ENCODE data around the gene TRERF1. TPM values are rescaled to one million over a fixed set of nuclear protein-coding genes. Genes with fewer than 3 reads are reported as not detected.

Gene TRERF1
- total RNA-seq, 1 donor from 2014 or later = 3.7 TPM

DNA sequence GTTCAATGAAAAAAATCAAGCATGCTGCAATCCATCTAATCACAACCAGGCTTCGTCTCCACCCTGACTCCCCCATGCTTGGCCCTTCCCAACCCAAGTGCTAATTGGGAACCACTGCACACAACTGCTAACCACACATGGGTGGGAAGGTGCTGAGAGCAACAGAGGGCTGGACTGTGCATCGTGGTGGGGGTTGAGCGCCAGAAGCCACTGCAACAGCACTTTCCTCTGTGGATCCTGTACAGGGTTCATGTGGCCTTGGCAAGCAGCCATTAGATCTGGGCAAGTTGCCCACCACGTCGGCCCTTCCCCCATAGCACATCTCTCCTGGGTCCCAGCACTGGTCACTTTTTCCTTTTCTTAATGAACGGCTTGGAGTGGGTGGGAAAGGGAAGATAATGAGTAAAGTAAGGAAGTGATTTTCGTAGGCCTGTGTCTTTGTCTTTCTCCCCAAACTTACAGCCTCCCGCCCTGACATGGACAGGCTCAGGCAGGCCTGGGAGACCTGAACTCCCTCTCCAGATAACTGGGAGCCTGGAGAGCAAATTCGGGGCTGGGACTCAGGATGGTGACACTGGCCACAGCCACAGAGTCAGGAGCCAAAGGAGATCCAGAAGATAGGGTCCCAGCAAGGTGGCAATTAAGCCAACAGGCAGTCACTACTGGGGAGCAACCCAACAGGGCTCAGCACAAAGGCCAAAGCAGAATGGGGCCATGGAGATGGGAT, 199.7 kb downstream of the TRERF1 start:
- H3K9ac ChIP-seq (ENCODE audit: low read depth in 1 of 3, low read length in 3 of 3) = peak overlapping the region in 1 of 3 donors; percentile 16
- H3K36me3 ChIP-seq (ENCODE audit: control insufficient read depth in 3 of 3, insufficient read depth in 3 of 3, low read length in 3 of 3) = peaks cover 0 to 7% (median 5%) of the 10 kb centered on the region in 3 donors
- H3K27ac ChIP-seq (ENCODE audit: low read depth, low read length) = peak overlapping the region; percentile 63
- peak overlapping the region in 2 of 3 donors; percentile 6 to 35 for H3K4me3 ChIP-seq (ENCODE audit: low read length in 3 of 3)
- peaks cover 13 to 25% (median 21%) of the 10 kb centered on the region in 3 donors for H3K4me1 ChIP-seq (ENCODE audit: control insufficient read depth in 3 of 3, insufficient read depth in 3 of 3, low read length in 3 of 3)
- no peaks in the 10 kb centered on the region for H3K27me3 ChIP-seq (ENCODE audit: control insufficient read depth in 3 of 3, insufficient read depth in 3 of 3, low read length in 3 of 3)
- no peaks in the 10 kb centered on the region for H3K9me3 ChIP-seq (ENCODE audit: control insufficient read depth in 3 of 3, low read length in 3 of 3)

DNA sequence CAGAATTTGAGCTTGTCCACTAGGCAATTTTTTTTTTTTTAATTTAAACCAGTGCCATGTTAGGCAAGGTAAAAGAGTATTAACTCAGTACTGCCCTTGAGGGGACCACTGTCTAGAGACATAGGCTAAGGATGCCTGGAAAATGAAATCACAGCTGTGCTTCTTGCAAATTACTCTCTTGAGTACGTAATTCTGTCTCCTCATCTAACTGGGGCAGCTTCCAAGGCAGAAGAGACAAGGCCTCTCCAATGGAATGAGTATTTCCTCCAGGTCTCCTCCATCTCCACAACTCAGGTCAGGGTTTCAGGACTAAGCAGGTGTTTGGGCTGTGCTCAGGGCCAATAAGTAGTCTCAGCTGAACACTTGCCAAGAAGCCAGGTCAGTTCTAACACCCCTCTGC, 200.2 kb downstream of the TRERF1 start:
- Histone ChIP-seq H3K27me3 (ENCODE audit: control insufficient read depth in 3 of 3, insufficient read depth in 3 of 3, low read length in 3 of 3) (no peaks in the 10 kb centered on the region), H3K27ac (ENCODE audit: low read depth, low read length) (peak overlapping the region; percentile 63), H3K9ac (ENCODE audit: low read depth in 1 of 3, low read length in 3 of 3) (no peak overlapping the region), H3K36me3 (ENCODE audit: control insufficient read depth in 3 of 3, insufficient read depth in 3 of 3, low read length in 3 of 3) (peaks cover 0 to 7% (median 5%) of the 10 kb centered on the region in 3 donors), H3K4me3 (ENCODE audit: low read length in 3 of 3) (peak overlapping the region in 2 of 3 donors; percentile 6 to 35), H3K9me3 (ENCODE audit: control insufficient read depth in 3 of 3, low read length in 3 of 3) (no peaks in the 10 kb centered on the region), H3K4me1 (ENCODE audit: control insufficient read depth in 3 of 3, insufficient read depth in 3 of 3, low read length in 3 of 3) (peaks cover 13 to 25% (median 21%) of the 10 kb centered on the region in 3 donors)

- Histone ChIP-seq H3K27ac (ENCODE audit: low read depth, low read length) (no peak overlapping the region), H3K4me3 (ENCODE audit: low read length in 3 of 3) (no peak overlapping the region), H3K9ac (ENCODE audit: low read depth in 1 of 3, low read length in 3 of 3) (no peak overlapping the region), H3K4me1 (ENCODE audit: control insufficient read depth in 3 of 3, insufficient read depth in 3 of 3, low read length in 3 of 3) (peaks cover 13 to 25% (median 21%) of the 10 kb centered on the region in 3 donors), H3K27me3 (ENCODE audit: control insufficient read depth in 3 of 3, insufficient read depth in 3 of 3, low read length in 3 of 3) (no peaks in the 10 kb centered on the region), H3K36me3 (ENCODE audit: control insufficient read depth in 3 of 3, insufficient read depth in 3 of 3, low read length in 3 of 3) (peaks cover 0 to 7% (median 5%) of the 10 kb centered on the region in 3 donors), H3K9me3 (ENCODE audit: control insufficient read depth in 3 of 3, low read length in 3 of 3) (no peaks in the 10 kb centered on the region)
Measured at GRCh38 chr6:42250274-42250931, 201.3 kb downstream of the TRERF1 start.

- Histone ChIP-seq H3K9me3 (ENCODE audit: control insufficient read depth in 3 of 3, low read length in 3 of 3) (no peaks in the 10 kb centered on the region), H3K27ac (ENCODE audit: low read depth, low read length) (no peak overlapping the region)
Measured at GRCh38 chr6:42249279-42249678, 202.4 kb downstream of the TRERF1 start.

GRCh38 chr6:42243046-42243445, 208.7 kb downstream of the TRERF1 start:
- Histone ChIP-seq H3K27me3 (ENCODE audit: control insufficient read depth in 3 of 3, insufficient read depth in 3 of 3, low read length in 3 of 3) (no peaks in the 10 kb centered on the region), H3K27ac (ENCODE audit: low read depth, low read length) (no peak overlapping the region), H3K4me1 (ENCODE audit: control insufficient read depth in 3 of 3, insufficient read depth in 3 of 3, low read length in 3 of 3) (no peaks in the 10 kb centered on the region), H3K9me3 (ENCODE audit: control insufficient read depth in 3 of 3, low read length in 3 of 3) (no peaks in the 10 kb centered on the region), H3K36me3 (ENCODE audit: control insufficient read depth in 3 of 3, insufficient read depth in 3 of 3, low read length in 3 of 3) (peaks cover 0 to 10% (median 0%) of the 10 kb centered on the region in 3 donors), H3K4me3 (ENCODE audit: low read length in 3 of 3) (no peak overlapping the region), H3K9ac (ENCODE audit: low read depth in 1 of 3, low read length in 3 of 3) (no peak overlapping the region)

More at GRCh38 chr6:42249279-42249678, 202.4 kb downstream of the TRERF1 start:
- peaks cover 0 to 6% (median 0%) of the 10 kb centered on the region in 3 donors for H3K36me3 ChIP-seq (ENCODE audit: control insufficient read depth in 3 of 3, insufficient read depth in 3 of 3, low read length in 3 of 3)
- H3K4me3 ChIP-seq (ENCODE audit: low read length in 3 of 3) = no peak overlapping the region
- no peak overlapping the region for H3K9ac ChIP-seq (ENCODE audit: low read depth in 1 of 3, low read length in 3 of 3)
- no peaks in the 10 kb centered on the region for H3K27me3 ChIP-seq (ENCODE audit: control insufficient read depth in 3 of 3, insufficient read depth in 3 of 3, low read length in 3 of 3)
- H3K4me1 ChIP-seq (ENCODE audit: control insufficient read depth in 3 of 3, insufficient read depth in 3 of 3, low read length in 3 of 3) = peaks cover 13 to 25% (median 21%) of the 10 kb centered on the region in 3 donors

DNA sequence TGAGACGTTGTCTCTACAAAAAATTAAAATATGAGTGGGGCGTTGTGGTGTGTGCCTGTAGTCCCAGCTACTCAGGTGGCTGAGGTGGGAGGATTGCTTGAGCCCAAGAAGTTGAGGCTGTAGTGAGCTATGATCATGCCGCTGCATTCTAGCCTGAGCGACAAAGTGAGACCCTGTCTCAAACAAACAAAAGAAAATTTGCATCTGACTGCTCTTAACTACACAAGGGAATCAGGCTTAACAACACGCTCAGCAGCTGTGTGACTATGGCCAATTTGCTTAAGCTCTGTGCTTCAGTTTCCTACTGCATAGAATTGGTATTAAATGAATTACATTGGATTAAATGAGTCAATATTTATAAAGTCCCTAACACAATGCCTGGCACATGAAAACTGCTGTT, 209.8 kb downstream of the TRERF1 start:
- H3K9ac ChIP-seq (ENCODE audit: low read depth in 1 of 3, low read length in 3 of 3) = no peak overlapping the region
- no peaks in the 10 kb centered on the region for H3K4me1 ChIP-seq (ENCODE audit: control insufficient read depth in 3 of 3, insufficient read depth in 3 of 3, low read length in 3 of 3)
- peaks cover 0 to 10% (median 0%) of the 10 kb centered on the region in 3 donors for H3K36me3 ChIP-seq (ENCODE audit: control insufficient read depth in 3 of 3, insufficient read depth in 3 of 3, low read length in 3 of 3)
- H3K27ac ChIP-seq (ENCODE audit: low read depth, low read length) = no peak overlapping the region
- H3K27me3 ChIP-seq (ENCODE audit: control insufficient read depth in 3 of 3, insufficient read depth in 3 of 3, low read length in 3 of 3) = no peaks in the 10 kb centered on the region
- H3K9me3 ChIP-seq (ENCODE audit: control insufficient read depth in 3 of 3, low read length in 3 of 3) = no peaks in the 10 kb centered on the region
- H3K4me3 ChIP-seq (ENCODE audit: low read length in 3 of 3) = no peak overlapping the region

- no peaks in the 10 kb centered on the region for H3K4me1 ChIP-seq (ENCODE audit: control insufficient read depth in 3 of 3, insufficient read depth in 3 of 3, low read length in 3 of 3)
- no peaks in the 10 kb centered on the region for H3K27me3 ChIP-seq (ENCODE audit: control insufficient read depth in 3 of 3, insufficient read depth in 3 of 3, low read length in 3 of 3)
- H3K4me3 ChIP-seq (ENCODE audit: low read length in 3 of 3) = no peak overlapping the region
- H3K9ac ChIP-seq (ENCODE audit: low read depth in 1 of 3, low read length in 3 of 3) = no peak overlapping the region
- no peaks in the 10 kb centered on the region for H3K9me3 ChIP-seq (ENCODE audit: control insufficient read depth in 3 of 3, low read length in 3 of 3)
- peaks cover 0 to 7% (median 0%) of the 10 kb centered on the region in 3 donors for H3K36me3 ChIP-seq (ENCODE audit: control insufficient read depth in 3 of 3, insufficient read depth in 3 of 3, low read length in 3 of 3)
- no peak overlapping the region for H3K27ac ChIP-seq (ENCODE audit: low read depth, low read length)
Measured at GRCh38 chr6:42239736-42240375, 211.9 kb downstream of the TRERF1 start.

GRCh38 chr6:42239333-42239732, 212.4 kb downstream of the TRERF1 start:
- no peak overlapping the region for H3K4me3 ChIP-seq (ENCODE audit: low read length in 3 of 3)
- peaks cover 0 to 5% (median 0%) of the 10 kb centered on the region in 3 donors for H3K36me3 ChIP-seq (ENCODE audit: control insufficient read depth in 3 of 3, insufficient read depth in 3 of 3, low read length in 3 of 3)
- H3K27me3 ChIP-seq (ENCODE audit: control insufficient read depth in 3 of 3, insufficient read depth in 3 of 3, low read length in 3 of 3) = no peaks in the 10 kb centered on the region
- no peak overlapping the region for H3K27ac ChIP-seq (ENCODE audit: low read depth, low read length)
- H3K9ac ChIP-seq (ENCODE audit: low read depth in 1 of 3, low read length in 3 of 3) = no peak overlapping the region
- H3K9me3 ChIP-seq (ENCODE audit: control insufficient read depth in 3 of 3, low read length in 3 of 3) = no peaks in the 10 kb centered on the region
- H3K4me1 ChIP-seq (ENCODE audit: control insufficient read depth in 3 of 3, insufficient read depth in 3 of 3, low read length in 3 of 3) = no peaks in the 10 kb centered on the region

DNA sequence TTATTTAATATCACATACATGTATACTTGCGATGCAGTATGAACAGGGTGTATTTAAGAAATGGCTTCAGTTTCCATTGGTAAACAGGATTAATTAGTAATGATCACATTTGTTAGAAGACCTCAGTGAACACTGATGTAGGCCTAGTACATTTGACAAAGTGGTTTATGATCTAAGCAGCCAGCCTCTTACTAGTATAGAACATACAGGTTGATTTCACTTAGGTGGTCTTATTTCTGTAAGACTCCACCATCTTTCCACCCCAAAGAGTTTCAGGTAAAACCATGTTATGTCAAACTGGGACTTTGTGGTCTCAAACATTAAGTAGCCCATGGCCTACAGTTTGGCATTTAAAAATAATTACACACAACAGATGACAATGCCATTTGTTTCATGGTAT, 213.9 kb downstream of the TRERF1 start:
- no peaks in the 10 kb centered on the region for H3K9me3 ChIP-seq (ENCODE audit: control insufficient read depth in 3 of 3, low read length in 3 of 3)
- H3K4me1 ChIP-seq (ENCODE audit: control insufficient read depth in 3 of 3, insufficient read depth in 3 of 3, low read length in 3 of 3) = no peaks in the 10 kb centered on the region
- H3K27ac ChIP-seq (ENCODE audit: low read depth, low read length) = no peak overlapping the region
- no peak overlapping the region for H3K9ac ChIP-seq (ENCODE audit: low read depth in 1 of 3, low read length in 3 of 3)
- H3K4me3 ChIP-seq (ENCODE audit: low read length in 3 of 3) = no peak overlapping the region
- peaks cover 0 to 5% (median 0%) of the 10 kb centered on the region in 3 donors for H3K36me3 ChIP-seq (ENCODE audit: control insufficient read depth in 3 of 3, insufficient read depth in 3 of 3, low read length in 3 of 3)
- H3K27me3 ChIP-seq (ENCODE audit: control insufficient read depth in 3 of 3, insufficient read depth in 3 of 3, low read length in 3 of 3) = no peaks in the 10 kb centered on the region

Measured in skeletal muscle tissue (tissue), 4 donors.